HG02870 (cell line): ENCODE data around the gene EBP.
"Not testable (repeated sequence)": the region's sequence is repeated elsewhere in the genome, so short reads cannot be mapped to it uniquely, and the experiment has no call there.

Source experiments
- ATAC-seq: cut with Tn5 transposase; IDR thresholded peaks from one replicate; pipeline ENCODE4 v1.9.1; 2021; ENCODE audit warnings: mild to moderate bottlenecking, moderate library complexity; ENCODE audit not compliant: unreplicated experiment

Gene EBP

DNA sequence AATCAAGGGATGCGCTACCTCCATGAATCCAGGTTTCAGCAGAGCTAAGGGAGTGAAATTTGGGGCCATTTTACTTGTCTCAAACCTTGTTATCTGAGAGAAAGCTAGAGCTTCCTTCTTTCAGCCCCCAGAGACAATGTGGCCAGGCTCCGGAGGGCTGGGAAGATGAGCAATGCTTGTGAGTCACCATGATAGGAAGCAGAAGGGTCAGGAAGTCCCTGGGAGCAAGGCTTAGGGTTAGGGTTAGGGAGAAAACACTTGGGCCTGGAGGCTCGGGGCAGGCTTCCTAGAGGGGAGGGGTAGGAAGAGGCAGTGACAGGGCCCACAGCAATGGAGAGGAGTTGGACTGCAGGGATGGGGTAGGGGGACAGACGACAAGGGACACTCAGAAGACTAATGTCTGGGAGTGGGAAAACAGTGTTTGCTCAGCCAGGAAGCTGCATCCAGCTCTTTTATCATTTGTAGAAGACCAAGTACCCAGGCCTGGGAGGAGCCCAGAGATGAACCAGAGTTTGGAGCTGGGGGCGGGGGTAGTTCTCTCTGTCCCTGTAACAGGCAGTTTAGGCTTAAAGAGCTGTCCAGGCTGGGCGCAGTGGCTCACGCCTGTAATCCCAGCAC is 29.2 kb upstream of the EBP start:
- no peak for ATAC-seq

DNA sequence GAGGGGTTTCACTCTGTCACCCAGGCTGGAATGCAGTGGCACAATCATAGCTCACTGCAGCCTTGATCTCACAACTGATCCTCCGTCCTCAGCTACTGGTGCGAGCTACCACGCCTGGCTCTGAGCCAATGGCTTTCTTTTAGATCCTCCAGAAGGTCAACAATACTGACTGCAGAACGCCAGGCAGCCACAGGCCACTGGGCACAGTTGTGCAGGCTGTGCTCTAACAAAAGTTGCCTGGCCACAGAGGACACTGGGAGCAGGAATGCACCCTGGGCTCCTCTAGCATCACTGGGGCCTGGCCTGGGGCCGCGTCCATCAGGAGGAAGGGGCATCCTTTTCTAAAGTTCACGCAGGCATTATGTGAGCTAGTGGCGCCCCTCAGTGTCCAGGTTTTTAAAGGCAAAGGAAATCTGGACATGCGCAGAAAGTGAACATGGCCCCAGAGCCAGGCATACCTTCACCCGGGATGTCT is 27.7 kb upstream of the EBP start:
- no peak for ATAC-seq

DNA sequence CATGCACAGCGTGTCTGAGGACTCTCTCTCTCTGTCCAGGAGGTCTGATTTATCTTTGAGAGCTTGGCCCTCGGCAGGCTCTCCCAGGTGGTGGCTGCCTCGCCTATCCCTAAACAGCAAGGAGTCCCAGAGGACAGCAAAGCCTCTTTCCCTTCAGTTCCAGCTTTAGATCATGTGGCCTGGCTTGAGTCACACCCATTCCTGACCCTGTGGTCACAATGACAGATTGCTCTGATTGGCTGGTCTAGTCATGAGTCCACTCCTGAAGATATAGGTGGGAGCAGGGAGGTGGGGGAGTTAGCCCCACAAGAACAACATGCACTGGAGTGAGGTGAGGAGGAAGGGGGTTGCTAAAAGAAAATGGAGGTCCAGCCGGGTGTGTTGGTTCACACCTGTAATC is 24.9 kb upstream of the EBP start:
- ATAC-seq = no peak

DNA sequence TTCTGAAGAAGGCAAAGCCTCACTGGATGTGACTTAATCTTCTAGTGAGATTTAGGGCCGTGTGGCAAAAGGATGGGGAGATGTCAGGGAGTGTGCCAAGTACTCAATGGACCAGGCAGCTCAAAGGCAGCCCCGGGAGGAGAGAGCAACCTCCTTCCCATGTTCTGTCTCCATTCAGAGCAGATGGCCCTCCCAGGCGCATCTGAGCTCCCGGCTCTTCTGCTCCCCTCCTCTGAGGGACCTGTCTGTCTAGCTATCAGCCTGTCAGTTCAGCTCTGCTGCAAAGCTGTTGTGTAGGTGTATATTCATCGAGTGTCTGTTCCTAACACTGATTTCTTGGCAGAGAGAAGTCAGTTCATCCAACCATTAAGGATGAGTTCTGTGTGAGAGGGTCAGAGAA is 23.7 kb upstream of the EBP start:
- no peak for ATAC-seq

DNA sequence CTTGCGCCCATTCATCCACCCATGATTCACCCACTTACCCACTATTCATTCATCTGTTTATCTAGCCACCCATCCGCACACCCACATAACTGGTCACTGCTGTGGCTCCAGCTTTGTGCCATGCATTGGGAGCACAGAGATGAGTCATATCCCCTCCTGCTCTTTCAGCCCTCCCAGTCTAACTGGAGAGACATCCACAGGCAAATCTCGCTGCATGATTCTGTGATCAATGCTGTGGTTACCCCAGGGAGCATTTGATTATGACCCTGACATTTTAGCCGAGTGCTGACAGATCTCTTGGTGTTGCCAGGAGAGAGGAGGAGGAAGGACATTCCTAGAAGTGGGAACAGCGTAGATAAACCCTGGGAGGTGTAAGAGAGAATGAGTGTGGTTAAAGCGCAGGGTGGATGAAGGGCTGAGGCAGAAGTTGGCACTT is 23.2 kb upstream of the EBP start:
- no peak for ATAC-seq

DNA sequence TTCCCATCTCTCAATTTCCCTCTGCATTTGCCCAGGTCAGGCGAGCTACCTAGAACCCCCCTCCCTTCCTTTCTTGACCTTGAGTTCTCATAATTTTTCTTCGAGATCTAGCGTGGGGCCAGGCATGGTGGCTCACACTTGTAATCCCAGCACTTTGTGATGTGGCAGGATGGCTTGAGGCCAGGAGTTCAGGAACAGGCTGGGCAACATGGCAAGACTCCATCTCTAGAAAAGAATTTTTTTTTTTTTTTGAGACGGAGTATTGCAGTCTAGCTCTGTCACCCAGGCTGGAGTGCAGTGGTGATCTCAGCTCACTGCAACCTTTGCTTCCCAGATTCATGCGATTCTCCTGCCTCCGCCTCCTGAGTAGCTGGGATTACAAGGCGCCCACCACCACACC is 17.3 kb upstream of the EBP start:
- ATAC-seq = no peak

DNA sequence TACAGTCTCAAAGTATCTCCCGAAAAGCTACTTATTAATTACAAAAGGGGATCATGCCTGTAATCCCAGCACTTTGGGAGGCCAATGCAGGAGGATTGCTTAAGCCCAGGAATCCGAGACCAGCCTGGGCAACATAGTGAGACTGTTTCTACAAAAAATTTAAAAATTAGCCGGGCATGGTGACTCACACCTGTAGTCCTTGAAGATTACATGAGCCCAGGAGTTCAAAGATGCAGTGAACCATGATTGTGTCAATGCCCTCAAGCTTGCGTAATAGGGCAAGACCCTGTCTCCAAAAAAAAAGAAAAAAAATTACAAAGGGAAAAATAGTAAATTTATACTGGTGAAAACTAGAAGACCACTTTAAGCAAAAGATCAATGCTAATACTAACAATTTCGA is 16.1 kb upstream of the EBP start:
- no peak for ATAC-seq

DNA sequence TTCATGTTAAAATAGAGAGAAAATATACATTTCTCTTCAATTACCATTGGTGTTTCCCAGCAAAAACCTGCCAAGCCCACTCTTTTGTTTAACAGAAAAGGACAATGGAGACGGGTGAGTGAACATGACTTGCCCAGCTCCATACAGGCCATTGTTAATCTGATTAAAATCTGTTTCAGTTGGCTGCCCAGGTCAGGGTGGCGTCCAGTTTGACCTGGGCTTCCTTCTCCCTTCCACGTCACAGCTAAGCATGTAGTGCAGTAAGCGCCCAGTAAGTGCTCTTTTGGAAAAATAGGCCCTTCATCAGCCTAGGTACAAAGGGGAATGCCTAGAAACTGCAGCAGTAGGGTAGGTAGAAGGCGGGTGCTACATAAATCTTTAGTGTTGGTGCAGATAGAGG is 14.4 kb upstream of the EBP start:
- ATAC-seq = no peak

DNA sequence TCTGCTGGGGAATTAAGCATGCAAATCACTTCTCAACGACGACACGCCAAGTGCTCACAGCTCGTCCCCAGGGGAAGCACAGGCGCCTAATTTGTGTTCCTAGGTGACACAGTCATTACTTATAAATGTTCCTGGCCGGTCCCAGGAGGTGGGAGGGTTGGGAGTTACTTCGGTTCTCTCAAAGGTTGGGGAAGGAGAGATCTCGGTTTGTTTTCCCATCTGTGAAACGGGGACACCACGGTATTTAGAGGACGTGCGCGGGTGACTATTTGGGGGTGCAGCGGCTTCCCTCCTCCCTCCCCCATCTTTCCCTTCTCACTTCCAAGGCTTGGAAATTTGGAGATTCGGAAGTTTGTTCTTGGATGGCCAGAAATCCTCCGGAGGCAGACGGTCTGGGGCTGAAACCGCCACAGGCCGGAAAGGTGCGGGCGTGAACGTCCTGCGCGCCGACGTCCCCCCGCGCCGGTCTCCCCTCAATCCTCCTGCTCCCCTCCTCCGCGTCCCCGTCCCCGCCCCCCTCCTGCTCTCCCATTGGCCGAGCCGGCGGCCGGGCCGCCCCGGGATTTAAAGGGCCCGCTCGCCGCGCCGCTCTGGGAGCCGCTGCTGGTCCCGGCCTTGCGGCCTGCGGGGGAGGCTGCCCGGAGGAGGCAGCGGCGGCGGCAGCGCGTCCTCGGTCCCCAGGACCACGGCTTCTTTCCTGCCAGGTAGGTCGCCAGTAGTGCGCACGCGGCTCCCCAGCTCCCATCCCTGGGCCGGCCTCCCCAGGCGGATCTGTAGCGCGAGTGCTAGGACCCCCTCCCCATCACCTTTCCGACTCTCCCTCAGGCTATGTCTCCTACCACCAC is 13.0 kb upstream of the EBP start, which contains the start of gene PORCN:
Gene PORCN (plus strand): TSS at position 593 of the 845 bp plus-strand sequence. CDS start 829 bp downstream, outside the sequence.
- peak; percentile 62 for ATAC-seq

DNA sequence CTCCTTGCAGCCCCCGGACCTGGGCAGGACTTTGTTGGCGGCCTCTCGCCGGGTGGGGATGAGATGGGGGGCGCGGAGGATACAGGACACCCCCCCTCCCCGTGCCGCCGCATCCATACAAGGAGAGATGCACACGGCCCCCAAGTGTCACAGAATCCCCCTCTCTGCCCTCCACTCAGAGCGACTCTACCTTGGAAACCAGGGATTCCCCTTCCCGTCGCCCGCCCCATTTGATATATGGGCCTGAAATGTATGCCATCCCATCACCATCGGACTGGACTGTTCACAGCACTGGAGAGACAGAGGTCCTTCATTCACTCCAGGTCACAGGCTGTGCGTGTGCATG is 12.4 kb upstream of the EBP start:
- peak; percentile 5 for ATAC-seq

DNA sequence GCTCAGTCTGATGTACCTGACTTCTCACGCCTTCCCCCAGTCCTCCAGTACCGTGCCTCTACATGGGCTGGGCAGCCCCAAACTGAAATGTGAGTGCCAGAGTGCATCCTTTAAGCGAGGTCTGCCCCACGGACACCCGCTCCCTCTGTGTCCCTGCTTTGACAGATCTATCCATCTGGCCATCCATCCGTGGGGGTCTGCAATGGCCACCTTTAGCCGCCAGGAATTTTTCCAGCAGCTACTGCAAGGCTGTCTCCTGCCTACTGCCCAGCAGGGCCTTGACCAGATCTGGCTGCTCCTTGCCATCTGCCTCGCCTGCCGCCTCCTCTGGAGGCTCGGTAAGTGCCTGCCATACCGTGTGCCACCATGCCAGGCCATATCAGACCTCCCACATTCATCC is 12.0 kb upstream of the EBP start:
- no peak for ATAC-seq

DNA sequence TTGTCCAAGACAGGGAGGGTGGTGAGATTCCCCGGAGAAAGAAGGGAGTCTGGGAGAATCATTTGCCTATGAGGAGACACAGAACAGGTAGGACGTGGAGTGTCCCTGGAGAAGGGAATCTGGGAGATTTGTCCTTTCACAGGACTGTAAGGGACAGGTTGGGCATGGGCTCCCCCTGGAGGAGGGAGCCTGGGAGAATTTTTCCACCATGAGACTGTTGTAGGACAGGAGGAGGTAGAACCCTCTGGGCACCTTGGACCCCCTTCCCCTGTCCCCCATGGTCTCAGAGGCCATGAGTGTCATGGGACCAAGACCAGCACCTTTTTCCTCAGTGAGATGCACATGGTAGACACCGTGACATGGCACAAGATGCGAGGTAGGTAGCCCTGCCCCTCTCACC is 10.0 kb upstream of the EBP start:
- ATAC-seq = no peak

DNA sequence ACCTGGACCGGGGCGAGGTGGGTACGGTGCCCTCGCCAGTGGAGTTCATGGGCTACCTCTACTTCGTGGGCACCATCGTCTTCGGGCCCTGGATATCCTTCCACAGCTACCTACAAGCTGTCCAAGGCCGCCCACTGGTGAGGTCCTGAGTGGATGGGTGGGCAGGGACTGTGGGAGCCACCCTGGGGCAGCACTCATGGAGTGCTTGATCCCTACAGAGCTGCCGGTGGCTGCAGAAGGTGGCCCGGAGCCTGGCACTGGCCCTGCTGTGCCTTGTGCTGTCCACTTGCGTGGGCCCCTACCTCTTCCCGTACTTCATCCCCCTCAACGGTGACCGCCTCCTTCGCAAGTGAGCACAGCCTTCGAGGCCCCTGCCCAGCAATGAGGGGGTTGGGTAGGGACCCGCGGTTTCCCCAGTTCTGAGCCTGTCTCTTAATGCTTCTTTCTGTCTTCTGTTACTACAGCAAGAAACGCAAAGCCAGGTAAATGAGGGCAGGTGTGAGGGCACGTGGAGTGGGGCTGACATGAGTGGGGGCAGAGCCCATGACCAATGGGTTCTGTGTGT is 9.2 kb upstream of the EBP start:
- no peak for ATAC-seq

DNA sequence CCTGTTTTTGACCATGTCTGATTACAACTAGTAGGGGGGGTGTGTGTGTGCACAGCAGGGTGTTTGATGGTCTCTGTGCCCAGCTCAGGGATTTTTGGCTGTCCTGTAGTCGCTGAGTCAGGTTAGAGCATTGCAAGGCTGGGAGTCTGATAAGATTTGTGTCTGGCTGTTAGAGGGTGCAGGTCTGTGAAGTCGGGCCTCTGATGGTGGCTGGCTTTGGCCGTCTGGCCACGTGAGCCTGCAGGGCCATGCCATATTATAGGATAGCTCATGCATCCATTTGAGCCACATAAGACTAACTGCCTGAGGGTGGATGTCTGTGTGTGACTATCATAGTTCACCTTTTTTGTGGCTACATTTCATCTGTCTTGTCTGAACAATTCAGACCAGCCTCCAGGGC is 7.9 kb upstream of the EBP start:
- no peak for ATAC-seq

DNA sequence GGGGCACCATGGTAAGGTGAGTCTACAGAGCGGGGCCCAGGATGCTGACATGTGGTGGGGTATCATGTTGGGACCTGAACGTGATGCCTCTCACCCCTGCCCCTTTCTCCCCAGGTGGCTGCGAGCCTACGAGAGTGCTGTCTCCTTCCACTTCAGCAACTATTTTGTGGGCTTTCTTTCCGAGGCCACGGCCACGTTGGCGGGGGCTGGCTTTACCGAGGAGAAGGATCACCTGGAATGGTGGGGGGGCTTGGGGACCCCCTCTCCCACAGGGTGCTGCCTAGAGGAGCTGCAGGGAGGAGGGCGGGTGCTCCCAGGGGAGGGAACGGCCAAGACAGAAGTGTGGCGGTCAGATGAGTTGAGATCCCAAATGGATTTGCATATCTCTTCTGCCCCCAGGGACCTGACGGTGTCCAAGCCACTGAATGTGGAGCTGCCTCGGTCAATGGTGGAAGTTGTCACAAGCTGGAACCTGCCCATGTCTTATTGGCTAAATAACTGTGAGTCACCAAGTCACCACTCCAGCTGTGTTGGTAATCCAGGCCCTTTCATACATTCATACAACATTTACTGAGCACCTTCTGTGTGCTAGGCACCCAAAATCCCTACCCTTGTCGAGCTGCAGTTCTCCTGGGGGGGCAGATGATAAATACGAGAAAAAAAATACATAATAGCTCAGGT is 7.3 kb upstream of the EBP start:
- no peak for ATAC-seq

DNA sequence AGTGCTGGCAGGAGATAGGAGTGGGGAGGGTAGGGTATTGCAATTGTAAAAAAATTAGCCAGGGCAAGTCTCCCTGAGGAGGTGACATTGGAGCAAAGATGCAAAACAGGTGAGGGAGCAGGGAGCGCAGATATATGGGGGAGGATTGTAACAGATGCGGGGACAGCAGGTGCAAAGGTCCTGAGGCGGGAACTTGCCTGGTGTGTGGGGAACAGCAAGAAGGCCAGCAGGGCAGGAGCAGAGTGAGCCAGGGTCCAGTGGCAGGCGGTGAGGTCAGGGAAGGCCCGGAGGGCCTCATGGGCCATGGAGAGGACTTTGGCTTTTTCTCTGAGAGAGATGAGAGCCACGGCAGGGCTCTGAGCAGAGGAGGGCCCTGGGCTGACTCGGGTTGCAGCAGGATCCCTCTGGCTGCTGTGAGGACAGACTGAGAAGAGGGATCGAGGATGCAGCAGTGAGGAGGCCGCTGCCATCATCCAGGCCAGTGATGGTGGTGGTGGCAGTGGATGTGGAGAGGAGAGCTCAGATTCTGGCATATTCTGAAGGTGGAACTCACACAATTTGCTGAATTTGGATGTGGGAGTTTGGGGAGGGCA is 6.6 kb upstream of the EBP start:
- ATAC-seq = no peak

DNA sequence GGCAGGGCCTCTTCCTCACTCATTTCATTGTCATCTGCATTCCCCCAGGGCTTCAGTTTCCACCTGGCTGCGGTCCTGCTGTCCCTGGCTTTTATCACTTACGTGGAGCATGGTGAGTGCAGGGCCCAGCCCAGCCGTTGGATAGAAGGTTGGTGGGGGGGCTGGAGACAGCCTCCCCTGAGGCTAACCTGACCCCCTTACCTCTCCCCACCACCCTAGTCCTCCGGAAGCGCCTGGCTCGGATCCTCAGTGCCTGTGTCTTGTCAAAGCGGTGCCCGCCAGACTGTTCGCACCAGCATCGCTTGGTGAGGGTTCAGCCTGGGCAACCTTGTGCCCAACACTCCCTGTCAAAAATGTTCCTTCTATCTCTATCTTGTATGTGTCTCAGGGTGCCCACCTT is 5.8 kb upstream of the EBP start:
- no peak for ATAC-seq

DNA sequence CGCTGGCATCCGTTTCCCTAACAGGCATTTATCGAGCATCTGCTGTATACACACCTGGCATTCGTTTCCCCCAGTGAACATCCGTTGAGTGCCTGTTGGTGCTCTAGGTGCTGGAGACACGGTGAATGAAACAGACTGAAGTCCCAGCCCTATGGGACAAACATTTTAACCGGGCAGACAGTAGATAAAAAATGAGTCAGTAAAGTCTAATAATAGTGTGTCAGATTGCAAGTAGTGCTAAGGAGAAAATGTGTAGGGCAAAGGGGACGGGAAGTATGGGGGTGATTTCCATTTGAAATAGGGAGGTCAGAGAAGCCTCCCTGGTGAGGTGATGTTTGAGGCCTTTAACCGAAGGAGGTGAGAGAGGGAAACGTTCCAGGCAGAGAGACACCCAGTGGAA is 5.3 kb upstream of the EBP start:
- no peak for ATAC-seq

DNA sequence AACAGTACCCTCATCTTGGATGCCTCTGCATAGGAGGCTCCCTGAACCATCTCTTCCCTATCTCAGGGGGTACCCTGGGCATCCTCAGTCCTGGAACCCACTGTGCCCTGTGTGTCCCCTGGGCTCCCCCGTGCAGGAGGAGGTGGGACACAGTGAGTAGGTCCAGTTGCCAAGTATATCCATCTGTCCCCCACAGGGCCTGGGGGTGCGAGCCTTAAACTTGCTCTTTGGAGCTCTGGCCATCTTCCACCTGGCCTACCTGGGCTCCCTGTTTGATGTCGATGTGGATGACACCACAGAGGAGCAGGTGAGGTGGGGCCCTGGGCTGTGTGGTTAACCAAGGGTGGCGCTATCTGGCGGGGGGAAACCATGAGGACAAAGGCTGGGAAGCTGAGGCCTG is 4.6 kb upstream of the EBP start:
- no peak for ATAC-seq

DNA sequence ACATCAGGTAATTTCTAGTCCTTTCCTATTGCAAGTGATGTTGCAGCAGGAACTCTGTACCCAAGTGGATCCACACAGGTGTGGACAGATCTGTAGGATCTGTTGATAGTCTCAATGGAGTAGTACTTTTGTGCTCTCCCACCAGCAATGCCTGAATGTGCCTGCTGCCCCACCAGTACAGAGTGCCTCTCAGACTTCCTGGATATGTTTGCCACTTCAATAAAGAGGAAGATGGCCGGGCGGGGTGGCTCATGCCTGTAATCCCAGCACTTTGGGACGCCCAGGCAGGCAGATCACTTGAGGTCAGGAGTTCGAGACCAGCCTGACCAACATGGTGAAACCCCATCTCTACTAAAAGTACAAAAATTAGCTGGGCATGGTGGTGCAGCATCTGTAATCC is 2.1 kb upstream of the EBP start:
- not testable (repeated sequence) for ATAC-seq

DNA sequence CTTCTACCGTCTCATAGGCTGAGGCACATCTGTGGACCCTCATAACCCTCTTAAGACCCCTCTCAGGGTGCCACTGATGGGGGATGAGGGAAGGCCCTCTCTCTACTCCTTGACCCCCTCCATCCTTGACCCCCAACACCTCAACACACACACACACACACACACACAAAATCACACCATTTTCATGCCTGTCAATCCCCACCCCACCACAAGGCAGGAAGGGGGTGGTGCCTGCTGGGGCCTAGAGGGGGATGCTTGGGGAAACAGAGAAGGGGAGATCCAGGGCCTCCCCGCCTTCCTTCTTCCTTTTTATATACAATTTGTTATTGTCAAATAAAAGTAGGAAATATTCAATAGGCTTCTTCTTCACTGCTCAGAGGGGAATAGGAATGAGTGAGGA is 1.2 kb upstream of the EBP start:
- no peak for ATAC-seq
